Heart right ventricle (tissue), 16 donors: Measurements from ENCODE around the gene DNAH8. TPM values are rescaled to one million over a fixed set of nuclear protein-coding genes. Genes with fewer than 3 reads are reported as not detected.

ENCODE experiments used
- ATAC-seq, 8 donors: fragments of 200-7000 bp; cut with Tn5 transposase; one replicate each; pipeline ENCODE4 v1.9.1; 2020; ENCODE audit warnings: mild to moderate bottlenecking in 8 of 8, moderate library complexity in 8 of 8, moderate number of reproducible peaks in 1 of 8
- DNase-seq, 2 donors: peaks; one replicate each; pipeline ENCODE4 v3.0.0-alpha.2; 2020
- H3K27ac ChIP-seq, 10 donors: fragments of 200-600 bp; sonication (generic) in 2 of 10; one replicate each; pipeline versions ENCODE4 v1.5.0 to v1.8.0; 2020 to 2022; ENCODE audit warnings: mild to moderate bottlenecking in 3 of 10
- H3K27me3 ChIP-seq, 7 donors: fragments of 200-600 bp; one replicate each; pipeline ENCODE4 v1.8.0; 2021 to 2022; ENCODE audit warnings: mild to moderate bottlenecking in 2 of 7
- H3K36me3 ChIP-seq, 9 donors: fragments of 200-600 bp; sonication (generic) in 1 of 9; one replicate each; pipeline versions ENCODE4 v1.5.0 to v1.8.0; 2020 to 2022; ENCODE audit warnings: mild to moderate bottlenecking in 2 of 9
- H3K4me1 ChIP-seq, 9 donors: fragments of 200-600 bp; sonication (generic) in 1 of 9; one replicate each; pipeline versions ENCODE4 v1.5.0 to v1.8.0; 2020 to 2022; ENCODE audit warnings: mild to moderate bottlenecking in 4 of 9
- H3K4me3 ChIP-seq, 10 donors: fragments of 200-600 bp; sonication (generic) in 2 of 10; one replicate each; pipeline versions ENCODE4 v1.5.0 to v1.8.0; 2020 to 2022; ENCODE audit warnings: mild to moderate bottlenecking in 7 of 10, moderate library complexity in 2 of 10
- H3K9me3 ChIP-seq, 11 donors: fragments of 200-600 bp in 10 of 11; sonication (generic) in 2 of 11; one replicate each; pipeline versions ENCODE4 v1.5.0 to v1.8.0; 2013 to 2022; ENCODE audit warnings: mild to moderate bottlenecking in 2 of 11, control low read depth in 1 of 11, moderate library complexity in 1 of 11
- CTCF ChIP-seq, 9 donors: fragments of 200-600 bp; sonication (generic) in 2 of 9; IDR thresholded peaks; one replicate each; pipeline versions ENCODE4 v1.5.0 to v1.8.0; 2021 to 2022; ENCODE audit warnings: antibody characterized with exemption in 9 of 9, mild to moderate bottlenecking in 5 of 9, moderate library complexity in 1 of 9
- WGBS, 2 donors: extraction: QIAGEN DNeasy Blood & Tissue Kit; methylation state at CpG; one replicate each; pipeline ENCODE4 v1.1.7; 2013; ENCODE audit warnings: inconsistent platforms in 1 of 2; 5-methylcytosine and 5-hydroxymethylcytosine counted together
- intact Hi-C, 10 donors: fragments of 100-400 bp; cut with DNase I; formaldehyde crosslinking; loops; one replicate each; pipeline versions ENCODE4 v1.11.1 to v1.14.2; 2022
- polyA plus RNA-seq, 2 donors: library from polyadenylated mRNA; stranded (reverse); fragments of 200-250 nt; gene quantifications; one replicate each; pipeline ENCODE4 v1.2.3, GENCODE V29; 2013
- total RNA-seq, 10 donors: library from RNA; stranded (reverse); fragmentation: NEBNext Ultra II Directional in 3 of 10; extraction: Animal tissue kit (Norgen Biotek cat#: 25700) in 3 of 10; gene quantifications; one replicate each; pipeline versions ENCODE4 v1.2.1 to v1.2.4, GENCODE V29; 2021 to 2023
- donor health status: Arrhythmogenic right ventricular cardiomyopathy.
- donor health status: ischemic (EF 13 %, LVEDD 7.1; RV severe dilation, severe dysfunction).
- donor health status: healthy with polysubstance abuse.
- donor health status: DM: no; HTN: yes; CAD: no.
- donor health status: DM: no; HTN: no; CAD: no.
- donor health status: ischemic (EF 25% LVEDD 6.9; RV normal size, moderate dysfunction).
- donor health status: ischemic (EF 25% LVEDD 5.7; RV mildly dilated, moderate dysfunction).
- donor health status: healthy.
- donor health status: DM: yes; HTN: yes; CAD: no.
- donor health status: Ischemic cardiomyopathy.
- donor health status: ischemic (EF 35%, LVEDD 5.7; RV mildly dilated, moderate dysfunction).
- donor health status: nonischemic (EF 11% LVEDD 7.7; RV severe dilation, severe dysfunction).
- donor health status: DM: yes; HTN: yes; CAD: no.
- donor health status: PGD.
- donor health status: ischemic (EF 29% LVEDD 5.4; RV normal size, mild dysfunction).
- donor health status: nonischemic (EF 23%, LVEDD 6.1; RV moderate dilation, normal function).

DNAH8 gene
- total and polyA plus RNA-seq, 12 donors = 0.02 to 0.09 (median 0.03) TPM; not detected in 8

DNA sequence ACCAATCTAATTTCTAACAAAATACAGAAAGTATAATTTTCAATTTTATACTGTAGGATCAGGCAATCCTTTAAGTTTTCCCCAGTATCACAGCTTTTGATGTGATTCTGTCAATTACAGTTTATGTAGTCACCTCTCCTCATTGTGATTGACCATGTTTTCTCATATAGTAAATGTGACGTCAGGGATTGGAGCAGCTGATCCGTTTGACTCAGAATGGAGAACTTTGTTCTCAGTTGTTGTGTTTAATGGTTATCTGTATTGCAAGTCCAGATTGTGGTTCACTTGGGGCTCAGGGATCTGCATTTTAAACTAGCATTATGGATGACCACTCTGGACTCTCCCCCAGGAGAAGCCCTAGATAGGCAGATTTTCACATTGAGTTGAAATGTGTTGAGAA lies 90.6 kb downstream of the DNAH8 start:
- 40 to 58% methylated on average over 2 of the region's 2 CpGs for WGBS, 2 donors
- intact Hi-C loops = no loop called here

DNA sequence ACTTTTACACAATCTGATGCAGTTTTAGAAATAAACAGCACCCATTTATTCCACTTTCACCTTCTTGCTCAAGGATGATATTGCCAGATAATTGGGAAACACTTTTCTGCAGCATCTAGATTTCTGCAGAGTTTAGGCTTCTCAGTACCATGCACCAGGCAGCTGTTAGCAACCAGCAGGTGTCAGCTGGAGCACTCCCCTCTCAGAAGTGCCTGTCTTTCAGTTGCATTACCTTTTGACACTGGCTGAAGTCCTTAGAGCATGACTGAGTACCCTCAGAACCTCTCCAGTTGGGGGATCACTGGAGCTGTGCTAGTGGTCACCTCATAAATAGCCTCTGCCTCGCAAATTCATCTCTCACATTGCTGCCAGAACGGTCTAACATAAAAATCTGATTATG lies 91.2 kb downstream of the DNAH8 start:
- Histone ChIP-seq H3K4me3 (no peak overlapping the region), H3K36me3 (no peaks in the 10 kb centered on the region), H3K4me1 (no peaks in the 10 kb centered on the region), H3K9me3 (no peaks in the 10 kb centered on the region), H3K27ac (no peak overlapping the region), H3K27me3 (peaks cover 0 to 79% (median 29%) of the 10 kb centered on the region in 7 donors)
- ATAC-seq (no peak), DNase-seq (no peak)
- no peak for TF ChIP-seq CTCF (IDR thresholded peaks at IDR 0.05)
- 51 to 65% methylated on average over 2 of the region's 2 CpGs for WGBS, 2 donors
- intact Hi-C loops = no loop called here

More for the DNA sequence above, 90.6 kb downstream of the DNAH8 start:
- H3K27me3 ChIP-seq = peaks cover 0 to 79% (median 30%) of the 10 kb centered on the region in 7 donors
- H3K9me3 ChIP-seq = no peaks in the 10 kb centered on the region
- H3K4me3 ChIP-seq = no peak overlapping the region
- H3K27ac ChIP-seq = no peak overlapping the region
- no peaks in the 10 kb centered on the region for H3K4me1 ChIP-seq
- ATAC-seq (no peak), DNase-seq (no peak)
- H3K36me3 ChIP-seq = no peaks in the 10 kb centered on the region
- TF ChIP-seq CTCF (IDR thresholded peaks at IDR 0.05) = no peak

GRCh38 chr6:38806833-38807232 lies 91.7 kb downstream of the DNAH8 start:
- Histone ChIP-seq H3K36me3 (no peaks in the 10 kb centered on the region), H3K4me1 (no peaks in the 10 kb centered on the region), H3K4me3 (no peak overlapping the region), H3K27me3 (peaks cover 0 to 78% (median 29%) of the 10 kb centered on the region in 7 donors), H3K9me3 (no peaks in the 10 kb centered on the region), H3K27ac (no peak overlapping the region)
- no peak for ATAC-seq
- 80 to 85% methylated on average over 3 of the region's 3 CpGs for WGBS, 2 donors
- TF ChIP-seq CTCF (IDR thresholded peaks at IDR 0.05) = no peak
- no peak for DNase-seq
- intact Hi-C loops = no loop called here

GRCh38 chr6:38808039-38808438 lies 92.9 kb downstream of the DNAH8 start:
- intact Hi-C loops = no loop called here
- 73 to 89% methylated on average over 3 of the region's 3 CpGs for WGBS, 2 donors
- H3K27ac ChIP-seq = no peak overlapping the region
- no peaks in the 10 kb centered on the region for H3K4me1 ChIP-seq
- DNase-seq (no peak), ATAC-seq (no peak)
- peaks cover 0 to 80% (median 29%) of the 10 kb centered on the region in 7 donors for H3K27me3 ChIP-seq
- no peak overlapping the region for H3K4me3 ChIP-seq
- no peak for TF ChIP-seq CTCF (IDR thresholded peaks at IDR 0.05)
- no peaks in the 10 kb centered on the region for H3K9me3 ChIP-seq
- H3K36me3 ChIP-seq = no peaks in the 10 kb centered on the region
